ENCODE results near the gene GSTA3. TPM values are rescaled to one million over a fixed set of nuclear protein-coding genes. Genes with fewer than 3 reads are reported as not detected.
"Not testable (repeated sequence)": the region's sequence is repeated elsewhere in the genome, so short reads cannot be mapped to it uniquely, and the experiment has no call there.

The GSTA3 gene
- total and polyA plus RNA-seq, 2 experiments from 2014 or later: not detected

DNA sequence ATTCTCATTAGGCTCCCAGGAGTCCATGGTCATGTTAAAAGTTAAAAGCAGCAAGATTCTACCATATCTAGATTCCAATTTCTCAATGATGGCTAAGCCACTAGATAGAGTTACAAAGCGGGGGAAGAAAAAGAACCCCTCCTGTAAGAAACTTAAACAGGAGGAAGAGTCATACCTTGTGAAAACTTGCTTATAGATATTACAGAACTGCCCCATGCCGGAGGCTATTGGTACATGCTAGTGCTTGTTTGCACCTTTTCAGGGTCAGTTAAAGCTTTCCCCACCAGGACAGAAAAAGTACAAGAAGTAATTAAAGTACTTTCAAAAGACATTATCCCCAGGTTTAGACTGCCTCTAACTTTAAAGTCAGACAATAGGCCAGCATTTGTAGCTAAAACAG, 15.5 kb upstream of the GSTA3 start:
- no peaks in the 10 kb centered on the region for H4K20me1 ChIP-seq (ENCODE audit: insufficient read depth)
- no peaks in the 10 kb centered on the region; the same call in 1 of the 2 replicates for H3K27me3 ChIP-seq (replicated peaks; ENCODE audit: insufficient read depth)
- 97 to 98% methylated on average over 2 of the region's 2 CpGs for WGBS, 2 experiments (ENCODE audit: low coverage in 1 of 2, low lambda C conversion rate in 2 of 2, missing lambda C conversion rate in 2 of 2)
- no peak for TF ChIP-seq EZH2phosphoT487 (IDR thresholded peaks at IDR 0.05; ENCODE audit: insufficient read depth, low read depth)
- in situ Hi-C loops (cut with MboI): no loop called here
- no peaks in the 10 kb centered on the region for H3K9me3 ChIP-seq (ENCODE audit: low read depth)
- no peak overlapping the region for H3K9ac ChIP-seq
- H2AFZ ChIP-seq: no peak overlapping the region
- no peaks in the 10 kb centered on the region for H3K9me2 ChIP-seq (ENCODE audit: insufficient read depth)
- no peaks in the 10 kb centered on the region for H3K79me2 ChIP-seq (ENCODE audit: insufficient read depth)
- peaks cover 13% of the 10 kb centered on the region for H3K4me1 ChIP-seq (ENCODE audit: insufficient read depth)
- H3K4me2 ChIP-seq (ENCODE audit: unreplicated experiment): no peak overlapping the region
- H3K27ac ChIP-seq: no peak overlapping the region
- H3K36me3 ChIP-seq (ENCODE audit: low read depth): no peaks in the 10 kb centered on the region
- no peak overlapping the region for H3K4me3 ChIP-seq
- H3F3A ChIP-seq (ENCODE audit: insufficient read depth): peaks cover 10% of the 10 kb centered on the region
- DNase-seq: no peak

DNA sequence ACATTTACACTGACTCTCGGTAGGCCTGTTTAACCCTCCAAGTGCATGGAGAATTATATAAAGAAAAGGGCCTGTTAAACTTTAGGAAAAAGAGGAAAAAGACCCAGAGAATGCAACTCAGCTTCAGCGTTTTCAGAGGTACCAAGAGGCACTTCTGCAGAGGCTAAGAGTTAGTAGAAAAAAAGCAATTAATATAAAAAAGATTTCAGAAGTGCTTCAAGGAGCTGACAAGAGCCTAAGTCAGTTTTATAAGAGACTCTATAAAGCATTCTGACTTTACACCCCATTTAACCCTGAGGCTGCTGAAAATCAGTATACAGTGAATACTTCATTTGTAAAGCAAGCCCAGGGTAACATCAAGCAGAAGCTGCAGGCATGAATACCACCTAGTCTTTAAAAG, 14.2 kb upstream of the GSTA3 start:
- H3K27ac ChIP-seq; H2AFZ ChIP-seq; H3K79me2 ChIP-seq (ENCODE audit: insufficient read depth); H3K9me3 ChIP-seq (ENCODE audit: low read depth); H3K4me3 ChIP-seq; in situ Hi-C loops (cut with MboI); H3K4me2 ChIP-seq (ENCODE audit: unreplicated experiment); H4K20me1 ChIP-seq (ENCODE audit: insufficient read depth); H3K4me1 ChIP-seq (ENCODE audit: insufficient read depth); H3K27me3 ChIP-seq (replicated peaks; ENCODE audit: insufficient read depth); H3K36me3 ChIP-seq (ENCODE audit: low read depth); H3F3A ChIP-seq (ENCODE audit: insufficient read depth); H3K9me2 ChIP-seq (ENCODE audit: insufficient read depth); DNase-seq; H3K9ac ChIP-seq: not testable (repeated sequence)
- 60 to 72% methylated on average over 2 of the region's 2 CpGs for WGBS, 2 experiments (ENCODE audit: low coverage in 1 of 2, low lambda C conversion rate in 2 of 2, missing lambda C conversion rate in 2 of 2)

DNA sequence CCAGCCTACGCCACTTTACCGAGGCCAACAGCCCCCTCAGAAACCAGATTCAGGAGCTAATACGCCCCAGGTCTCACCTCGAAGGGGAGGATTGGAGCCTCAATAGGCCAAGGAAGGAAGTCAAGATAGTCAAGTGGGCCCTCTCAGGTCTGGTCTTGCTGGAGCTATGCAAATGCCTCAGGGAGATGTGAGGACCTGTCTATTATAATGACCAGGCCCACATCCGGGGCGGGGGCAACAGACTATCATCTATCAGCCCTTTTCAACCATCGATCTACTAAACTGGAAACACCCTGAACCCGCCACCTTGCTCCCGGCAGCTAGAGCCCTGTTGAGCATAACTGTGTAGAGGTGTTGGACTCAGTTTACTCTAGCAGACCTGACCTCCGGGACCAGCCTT, 12.7 kb upstream of the GSTA3 start:
- H2AFZ ChIP-seq: no peak overlapping the region
- no peak overlapping the region for H3K27ac ChIP-seq
- H4K20me1 ChIP-seq (ENCODE audit: insufficient read depth): no peaks in the 10 kb centered on the region
- H3K9ac ChIP-seq: no peak overlapping the region
- no peaks in the 10 kb centered on the region for H3K36me3 ChIP-seq (ENCODE audit: low read depth)
- no peak overlapping the region for H3K4me2 ChIP-seq (ENCODE audit: unreplicated experiment)
- no peaks in the 10 kb centered on the region for H3K9me3 ChIP-seq (ENCODE audit: low read depth)
- H3K27me3 ChIP-seq (replicated peaks; ENCODE audit: insufficient read depth): no peaks in the 10 kb centered on the region; the same call in 1 of the 2 replicates
- H3K4me3 ChIP-seq: no peak overlapping the region
- in situ Hi-C loops (cut with MboI): no loop called here
- TF ChIP-seq EZH2 (IDR thresholded peaks at IDR 0.05; ENCODE audit: insufficient read depth, poor library complexity, severe bottlenecking) (no peak), EZH2phosphoT487 (IDR thresholded peaks at IDR 0.05; ENCODE audit: insufficient read depth, low read depth) (no peak)
- no peaks in the 10 kb centered on the region for H3K9me2 ChIP-seq (ENCODE audit: insufficient read depth)
- no peaks in the 10 kb centered on the region for H3K79me2 ChIP-seq (ENCODE audit: insufficient read depth)
- WGBS, 2 experiments (ENCODE audit: low coverage in 1 of 2, low lambda C conversion rate in 2 of 2, missing lambda C conversion rate in 2 of 2): 76 to 80% methylated on average over 10 of the region's 10 CpGs
- DNase-seq: no peak
- 0 out of 2 replicates have a peak, but pooled peaks cover 3% of the 10 kb centered on the region for H3F3A ChIP-seq (ENCODE audit: insufficient read depth)
- peaks cover 11% of the 10 kb centered on the region for H3K4me1 ChIP-seq (ENCODE audit: insufficient read depth)

- Histone ChIP-seq H3K27me3 (replicated peaks; ENCODE audit: insufficient read depth) (no peaks in the 10 kb centered on the region; the same call in 1 of the 2 replicates), H3K27ac (no peak overlapping the region), H4K20me1 (ENCODE audit: insufficient read depth) (no peaks in the 10 kb centered on the region), H3K9ac (no peak overlapping the region), H3K4me2 (ENCODE audit: unreplicated experiment) (no peak overlapping the region), H3K4me1 (ENCODE audit: insufficient read depth) (peaks cover 11% of the 10 kb centered on the region), H3K4me3 (no peak overlapping the region), H3K9me2 (ENCODE audit: insufficient read depth) (no peaks in the 10 kb centered on the region), H3K36me3 (ENCODE audit: low read depth) (no peaks in the 10 kb centered on the region), H2AFZ (no peak overlapping the region), H3K79me2 (ENCODE audit: insufficient read depth) (no peaks in the 10 kb centered on the region), H3K9me3 (ENCODE audit: low read depth) (no peaks in the 10 kb centered on the region), H3F3A (ENCODE audit: insufficient read depth) (0 out of 2 replicates have a peak, but pooled peaks cover 3% of the 10 kb centered on the region)
- no peak for TF ChIP-seq EZH2 (IDR thresholded peaks at IDR 0.05; ENCODE audit: insufficient read depth, poor library complexity, severe bottlenecking)
- TF ChIP-seq EZH2phosphoT487 (IDR thresholded peaks at IDR 0.05; ENCODE audit: insufficient read depth, low read depth): no peak
- DNase-seq: no peak
- WGBS, 2 experiments (ENCODE audit: low coverage in 1 of 2, low lambda C conversion rate in 2 of 2, missing lambda C conversion rate in 2 of 2): 80 to 84% methylated on average over 6 of the region's 6 CpGs
- in situ Hi-C loops (cut with MboI): no loop called here
Observed at GRCh38 chr6:52921743-52922142, 12.2 kb upstream of the GSTA3 start.

GRCh38 chr6:52919511-52919910, 10.0 kb upstream of the GSTA3 start:
- peak; percentile 30 for DNase-seq
- H3K4me2 ChIP-seq (ENCODE audit: unreplicated experiment); H3K27me3 ChIP-seq (replicated peaks; ENCODE audit: insufficient read depth); H4K20me1 ChIP-seq (ENCODE audit: insufficient read depth); H3K9me2 ChIP-seq (ENCODE audit: insufficient read depth); H2AFZ ChIP-seq; in situ Hi-C loops (cut with MboI); H3F3A ChIP-seq (ENCODE audit: insufficient read depth); H3K27ac ChIP-seq; H3K36me3 ChIP-seq (ENCODE audit: low read depth); H3K4me3 ChIP-seq; H3K79me2 ChIP-seq (ENCODE audit: insufficient read depth); H3K9me3 ChIP-seq (ENCODE audit: low read depth); H3K9ac ChIP-seq: not testable (repeated sequence)
- 20 to 22% methylated on average over 1 of the region's 1 CpG for WGBS, 2 experiments (ENCODE audit: low coverage in 1 of 2, low lambda C conversion rate in 2 of 2, missing lambda C conversion rate in 2 of 2)
- peaks cover 11% of the 10 kb centered on the region for H3K4me1 ChIP-seq (ENCODE audit: insufficient read depth)

GRCh38 chr6:52918771-52919170, 9.3 kb upstream of the GSTA3 start:
- H3K79me2 ChIP-seq (ENCODE audit: insufficient read depth); H3K4me2 ChIP-seq (ENCODE audit: unreplicated experiment); H3K36me3 ChIP-seq (ENCODE audit: low read depth); H3K4me3 ChIP-seq; DNase-seq; H3K27me3 ChIP-seq (replicated peaks; ENCODE audit: insufficient read depth); H3K9me2 ChIP-seq (ENCODE audit: insufficient read depth); H3K9ac ChIP-seq; H2AFZ ChIP-seq; H3K27ac ChIP-seq; H3K9me3 ChIP-seq (ENCODE audit: low read depth); H4K20me1 ChIP-seq (ENCODE audit: insufficient read depth); in situ Hi-C loops (cut with MboI); H3F3A ChIP-seq (ENCODE audit: insufficient read depth): not testable (repeated sequence)
- peaks cover 11% of the 10 kb centered on the region for H3K4me1 ChIP-seq (ENCODE audit: insufficient read depth)
- WGBS, 2 experiments (ENCODE audit: low coverage in 1 of 2, low lambda C conversion rate in 2 of 2, missing lambda C conversion rate in 2 of 2): 50 to 88% methylated on average over 1 of the region's 1 CpG

- H3K9ac ChIP-seq; H3K4me3 ChIP-seq; H3K9me3 ChIP-seq (ENCODE audit: low read depth); H3K4me2 ChIP-seq (ENCODE audit: unreplicated experiment); H3K9me2 ChIP-seq (ENCODE audit: insufficient read depth); H3K27me3 ChIP-seq (replicated peaks; ENCODE audit: insufficient read depth); H4K20me1 ChIP-seq (ENCODE audit: insufficient read depth); H2AFZ ChIP-seq; H3F3A ChIP-seq (ENCODE audit: insufficient read depth); in situ Hi-C loops (cut with MboI); H3K79me2 ChIP-seq (ENCODE audit: insufficient read depth); H3K36me3 ChIP-seq (ENCODE audit: low read depth); H3K27ac ChIP-seq: not testable (repeated sequence)
- peaks cover 11% of the 10 kb centered on the region for H3K4me1 ChIP-seq (ENCODE audit: insufficient read depth)
- WGBS, 2 experiments (ENCODE audit: low coverage in 1 of 2, low lambda C conversion rate in 2 of 2, missing lambda C conversion rate in 2 of 2): 55 to 59% methylated on average over 9 of the region's 9 CpGs
- DNase-seq: peak; percentile 82
Observed at GRCh38 chr6:52918027-52918686, 8.7 kb upstream of the GSTA3 start.
